BJ (cell line): ENCODE data around the gene LRMDA. TPM values are rescaled to one million over a fixed set of nuclear protein-coding genes. Genes with fewer than 3 reads are reported as not detected.

ENCODE experiments used
- CTCF ChIA-PET: fragments of 350-600 bp; formaldehyde crosslinking; extraction: SDS; loops from one replicate; lab custom pipeline; 2021; ENCODE audit warnings: antibody characterized with exemption, inconsistent platforms; lab: Yijun Ruan, JAX
- POLR2A ChIA-PET: fragments of 300-600 bp; sonication (Branson Sonifier 250); formaldehyde crosslinking; extraction: SDS; loops from one replicate; lab custom pipeline; 2021; ENCODE audit warnings: antibody characterized with exemption; lab: Charles Lee
- DNase-seq: peaks from one replicate; pipeline ENCODE4 v3.0.0-alpha.2; 2011; ENCODE audit warnings: low read depth
- H3K27me3 ChIP-seq: 2 replicates; pipeline ENCODE4 v1.6.0; 2011; ENCODE audit warnings: low read length; ENCODE audit not compliant: control insufficient read depth, insufficient read depth
- H3K36me3 ChIP-seq: 2 replicates; pipeline ENCODE4 v1.5.1; 2011; ENCODE audit warnings: low read length; ENCODE audit not compliant: control insufficient read depth, insufficient read depth
- H3K4me3 ChIP-seq: 2 replicates; pipeline ENCODE4 v1.5.1; 2011; ENCODE audit warnings: low read depth, mild to moderate bottlenecking, control low read depth, low read length
- polyA plus RNA-seq: library from polyadenylated mRNA; depleted of rRNA; stranded (reverse); fragments of >200 nt; gene quantifications from 2 replicates; pipeline ENCODE4 v1.2.3, GENCODE V29; 2011
- TF ChIP-seq, protein P1 (sequence below): IDR thresholded peaks from 2 replicates; pipeline ENCODE4 v1.5.1; 2011; ENCODE audit warnings: low read depth, mild to moderate bottlenecking, control low read depth, inconsistent platforms, low read length, moderate library complexity; ENCODE audit not compliant: insufficient read depth

LRMDA gene
- polyA plus RNA-seq, 1 experiment: not detected

DNA sequence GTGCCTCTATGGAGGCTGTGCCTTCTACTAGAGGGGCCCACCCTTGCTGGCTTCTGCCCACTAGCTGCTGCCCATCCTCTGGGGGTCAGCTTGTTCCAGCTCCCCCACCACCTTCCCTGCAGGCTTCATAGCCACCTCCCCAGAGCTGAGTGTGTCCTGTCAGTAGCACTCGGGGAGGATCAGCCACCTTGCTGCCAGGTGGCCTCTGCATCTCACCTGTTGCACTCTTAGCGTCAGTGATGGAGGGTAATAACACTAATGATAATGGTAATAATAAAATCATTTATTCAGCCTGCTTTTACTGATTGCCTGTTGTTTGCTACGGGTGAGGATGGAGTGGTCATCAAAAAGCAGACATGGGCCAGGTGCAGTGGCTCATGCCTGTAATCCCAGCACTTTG lies 377.6 kb downstream of the LRMDA start:
- no peak overlapping the region for H3K4me3 ChIP-seq
- H3K36me3 ChIP-seq: no peaks in the 10 kb centered on the region
- TF ChIP-seq, protein P1, sequence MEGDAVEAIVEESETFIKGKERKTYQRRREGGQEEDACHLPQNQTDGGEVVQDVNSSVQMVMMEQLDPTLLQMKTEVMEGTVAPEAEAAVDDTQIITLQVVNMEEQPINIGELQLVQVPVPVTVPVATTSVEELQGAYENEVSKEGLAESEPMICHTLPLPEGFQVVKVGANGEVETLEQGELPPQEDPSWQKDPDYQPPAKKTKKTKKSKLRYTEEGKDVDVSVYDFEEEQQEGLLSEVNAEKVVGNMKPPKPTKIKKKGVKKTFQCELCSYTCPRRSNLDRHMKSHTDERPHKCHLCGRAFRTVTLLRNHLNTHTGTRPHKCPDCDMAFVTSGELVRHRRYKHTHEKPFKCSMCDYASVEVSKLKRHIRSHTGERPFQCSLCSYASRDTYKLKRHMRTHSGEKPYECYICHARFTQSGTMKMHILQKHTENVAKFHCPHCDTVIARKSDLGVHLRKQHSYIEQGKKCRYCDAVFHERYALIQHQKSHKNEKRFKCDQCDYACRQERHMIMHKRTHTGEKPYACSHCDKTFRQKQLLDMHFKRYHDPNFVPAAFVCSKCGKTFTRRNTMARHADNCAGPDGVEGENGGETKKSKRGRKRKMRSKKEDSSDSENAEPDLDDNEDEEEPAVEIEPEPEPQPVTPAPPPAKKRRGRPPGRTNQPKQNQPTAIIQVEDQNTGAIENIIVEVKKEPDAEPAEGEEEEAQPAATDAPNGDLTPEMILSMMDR: no peak
- ChIA-PET CTCF (interaction anchor here (0.7 kb wide), 1 partner anchor 17 kb away, joined by 4 read pairs; no protein-coding TSS in a partner anchor), POLR2A (no interaction called here)
- 0 out of 2 replicates have a peak, but pooled peaks cover 4% of the 10 kb centered on the region for H3K27me3 ChIP-seq
- DNase-seq: no peak

DNA sequence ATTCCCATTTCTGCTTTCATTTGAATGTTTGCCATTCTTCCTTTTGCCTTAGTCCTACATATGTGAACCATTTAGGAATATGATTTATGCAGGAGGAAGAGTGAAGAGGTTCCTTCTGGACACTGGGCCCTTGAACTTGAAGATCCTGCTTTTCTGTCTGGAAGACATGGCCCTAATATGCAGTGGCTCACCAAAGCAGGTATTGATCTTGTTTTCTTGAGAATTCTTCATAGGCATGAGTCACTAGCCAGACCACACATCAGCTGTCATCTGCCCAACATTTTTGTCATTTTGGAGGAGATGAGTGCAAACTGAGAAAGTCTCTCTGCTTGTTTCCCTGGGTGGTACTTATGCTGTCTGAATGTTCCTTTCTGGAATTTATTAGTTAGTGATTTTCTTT lies 382.6 kb downstream of the LRMDA start:
- H3K27me3 ChIP-seq: 0 out of 2 replicates have a peak, but pooled peaks cover 2% of the 10 kb centered on the region

DNA sequence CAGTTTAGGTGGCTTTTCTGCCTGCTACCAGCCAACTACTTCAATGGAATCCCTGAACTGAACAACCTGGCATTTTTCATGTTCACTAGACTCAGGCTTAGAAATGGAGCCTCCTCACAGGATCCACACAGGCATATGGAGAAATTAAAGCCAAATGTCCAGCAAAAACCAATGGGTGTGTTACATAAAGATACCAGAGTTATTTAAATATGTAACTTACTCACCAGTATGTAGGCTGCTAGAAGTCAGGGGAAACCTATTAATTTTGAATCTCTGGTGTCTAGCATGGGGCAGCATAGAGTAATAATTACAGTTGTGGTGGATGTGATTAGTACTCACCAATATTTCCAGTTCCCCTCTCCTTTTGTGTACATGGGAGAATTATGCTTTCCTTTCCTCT lies 383.6 kb downstream of the LRMDA start:
- Histone ChIP-seq H3K36me3 (no peaks in the 10 kb centered on the region), H3K4me3 (no peak overlapping the region), H3K27me3 (0 out of 2 replicates have a peak, but pooled peaks cover 2% of the 10 kb centered on the region)
- TF ChIP-seq, protein P1: no peak
- POLR2A ChIA-PET: no interaction called here
- no peak for DNase-seq
- CTCF ChIA-PET: no interaction called here

More for the DNA sequence above, 382.6 kb downstream of the LRMDA start:
- no peak for DNase-seq
- Histone ChIP-seq H3K36me3 (no peaks in the 10 kb centered on the region), H3K4me3 (no peak overlapping the region)
- CTCF ChIA-PET: no interaction called here
- POLR2A ChIA-PET: no interaction called here
- TF ChIP-seq, protein P1: no peak

DNA sequence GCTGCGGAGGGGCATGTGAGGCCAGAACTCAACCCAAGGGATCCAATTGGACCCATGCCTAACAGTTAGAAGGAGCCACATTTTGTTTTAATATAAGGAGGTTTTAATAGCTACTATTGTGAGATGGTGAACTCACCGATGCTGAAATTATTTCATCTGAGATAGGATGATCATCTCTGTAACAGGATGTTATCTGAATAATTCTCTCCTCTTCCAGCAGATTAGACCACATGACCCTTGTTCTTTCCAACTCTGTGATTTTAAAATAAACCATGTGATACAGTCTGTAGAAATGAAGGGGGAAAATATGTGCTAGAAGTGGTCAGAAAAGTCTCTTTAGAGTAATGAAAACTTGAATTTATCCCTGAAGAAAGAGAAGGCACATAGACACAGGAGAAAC lies 385.8 kb downstream of the LRMDA start:
- POLR2A ChIA-PET: no interaction called here
- CTCF ChIA-PET: interaction anchor here (1.2 kb wide), 1 partner anchor 19 kb away, joined by 3 read pairs; no protein-coding TSS in a partner anchor
- TF ChIP-seq, protein P1: no peak
- no peak for DNase-seq
- Histone ChIP-seq H3K4me3 (no peak overlapping the region), H3K27me3 (0 out of 2 replicates have a peak, but pooled peaks cover 2% of the 10 kb centered on the region), H3K36me3 (no peaks in the 10 kb centered on the region)

DNA sequence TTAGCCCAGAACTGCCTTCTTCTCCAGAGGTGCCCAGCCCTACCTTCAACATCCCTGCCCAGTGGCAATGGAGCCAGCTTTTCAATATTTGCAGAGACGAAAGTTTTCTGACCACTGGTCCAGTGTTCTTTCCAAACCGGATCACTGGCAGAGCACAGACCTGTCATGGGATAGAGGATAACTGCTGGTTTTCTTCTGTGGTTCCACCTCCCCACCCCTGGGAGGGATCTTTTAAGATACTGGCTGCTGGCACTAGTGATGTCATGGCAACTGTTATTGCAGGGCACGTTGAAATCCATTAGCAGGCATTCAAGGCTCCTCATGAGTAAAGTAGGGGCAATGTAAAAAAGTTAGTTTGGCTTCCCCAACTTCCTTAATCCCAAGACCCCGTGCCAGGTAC lies 387.1 kb downstream of the LRMDA start:
- ChIA-PET CTCF (no interaction called here), POLR2A (no interaction called here)
- TF ChIP-seq, protein P1: no peak
- no peaks in the 10 kb centered on the region for H3K36me3 ChIP-seq
- no peaks in the 10 kb centered on the region for H3K27me3 ChIP-seq
- no peak for DNase-seq
- no peak overlapping the region for H3K4me3 ChIP-seq
